ENCODE measurements around the gene GRIN1.

The GRIN1 gene

DNA sequence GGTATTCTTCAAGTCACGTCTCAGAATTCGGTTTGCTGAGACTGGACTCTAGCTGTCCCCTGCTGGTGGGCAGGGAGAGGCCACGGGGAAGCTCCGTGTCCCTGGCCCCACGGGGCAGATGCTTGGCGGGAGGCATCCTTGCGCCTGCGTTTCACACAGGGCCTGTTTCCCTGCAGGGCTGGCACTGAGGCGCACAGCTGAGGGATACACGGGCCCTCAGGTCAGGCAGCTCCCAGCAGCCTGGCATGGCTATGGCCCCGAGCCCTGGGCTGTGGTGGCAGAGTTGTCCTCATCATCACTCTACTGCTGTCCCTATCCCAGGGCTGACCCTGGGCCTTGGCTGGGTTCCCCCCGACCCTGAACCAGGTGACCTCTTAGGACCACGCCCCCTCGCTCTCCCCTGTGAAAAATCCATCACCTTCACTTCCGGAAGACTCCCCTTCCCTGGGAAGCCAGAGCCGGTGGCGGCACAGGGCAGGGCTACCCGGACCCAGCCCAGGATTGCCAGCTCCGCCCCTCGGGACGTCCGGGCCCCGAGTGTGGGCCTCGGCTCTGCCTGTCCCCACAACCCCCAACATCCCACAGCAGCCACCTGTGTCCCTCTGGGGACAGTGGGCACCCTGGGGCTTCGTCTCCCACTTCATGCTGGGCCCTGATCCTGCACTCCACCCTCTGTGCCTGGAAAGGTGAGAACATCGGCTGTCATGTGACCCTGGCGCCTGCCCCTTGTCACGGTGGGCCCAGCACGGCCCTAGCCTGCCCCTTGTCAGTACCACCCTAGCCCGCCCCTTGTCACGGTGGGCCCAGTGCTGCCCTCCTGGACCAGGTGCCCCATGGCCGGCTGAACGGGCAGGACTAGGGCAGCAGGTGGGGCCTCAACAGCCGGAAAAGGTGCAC, 29.5 kb upstream of the GRIN1 start:
- peak overlapping the region; percentile 65 for H3K27ac ChIP-seq
- TF ChIP-seq, protein P1, sequence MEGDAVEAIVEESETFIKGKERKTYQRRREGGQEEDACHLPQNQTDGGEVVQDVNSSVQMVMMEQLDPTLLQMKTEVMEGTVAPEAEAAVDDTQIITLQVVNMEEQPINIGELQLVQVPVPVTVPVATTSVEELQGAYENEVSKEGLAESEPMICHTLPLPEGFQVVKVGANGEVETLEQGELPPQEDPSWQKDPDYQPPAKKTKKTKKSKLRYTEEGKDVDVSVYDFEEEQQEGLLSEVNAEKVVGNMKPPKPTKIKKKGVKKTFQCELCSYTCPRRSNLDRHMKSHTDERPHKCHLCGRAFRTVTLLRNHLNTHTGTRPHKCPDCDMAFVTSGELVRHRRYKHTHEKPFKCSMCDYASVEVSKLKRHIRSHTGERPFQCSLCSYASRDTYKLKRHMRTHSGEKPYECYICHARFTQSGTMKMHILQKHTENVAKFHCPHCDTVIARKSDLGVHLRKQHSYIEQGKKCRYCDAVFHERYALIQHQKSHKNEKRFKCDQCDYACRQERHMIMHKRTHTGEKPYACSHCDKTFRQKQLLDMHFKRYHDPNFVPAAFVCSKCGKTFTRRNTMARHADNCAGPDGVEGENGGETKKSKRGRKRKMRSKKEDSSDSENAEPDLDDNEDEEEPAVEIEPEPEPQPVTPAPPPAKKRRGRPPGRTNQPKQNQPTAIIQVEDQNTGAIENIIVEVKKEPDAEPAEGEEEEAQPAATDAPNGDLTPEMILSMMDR (conservative IDR thresholded peaks at IDR 0.05): no peak

DNA sequence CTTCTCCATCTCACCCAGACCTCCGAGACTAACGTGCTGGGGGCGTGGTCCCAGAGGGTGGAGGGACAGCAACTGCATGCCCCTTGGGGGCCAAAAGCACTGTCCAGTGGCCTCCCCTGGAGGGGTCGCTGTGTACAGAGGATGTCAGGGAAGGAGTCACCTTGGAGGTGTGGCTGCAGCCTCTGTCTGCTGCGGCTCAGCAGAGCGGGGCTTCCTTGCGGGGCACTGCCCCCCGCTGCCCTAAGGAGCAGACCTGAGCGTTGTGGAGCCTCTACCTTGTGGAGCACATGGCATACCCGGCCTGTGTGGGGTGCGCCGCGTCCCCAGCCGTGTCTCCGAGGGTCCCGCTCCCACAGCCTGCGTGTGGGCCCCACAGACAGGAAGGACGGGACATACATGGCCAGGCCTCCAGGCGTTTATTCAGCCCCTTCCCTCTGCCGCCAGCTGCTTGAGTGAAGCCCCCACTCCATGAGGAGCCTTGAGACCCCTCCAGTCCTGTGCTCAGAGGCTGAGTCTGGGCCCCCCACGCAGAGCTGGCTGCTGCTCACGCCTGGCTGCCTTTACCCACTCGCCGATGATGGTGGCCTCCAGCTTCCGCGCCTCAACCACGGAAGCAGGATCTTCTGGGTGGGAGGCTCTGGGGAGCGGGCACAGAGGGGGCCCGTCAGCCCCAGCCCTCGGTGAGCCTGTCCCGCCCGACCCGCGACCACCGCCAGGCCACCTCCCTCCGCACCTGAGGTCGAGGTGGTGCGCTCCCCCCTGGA, 28.6 kb upstream of the GRIN1 start:
- peak overlapping the region; percentile 65; the same call in 1 of the 2 replicates for H3K27ac ChIP-seq
- TF ChIP-seq, protein P1 (conservative IDR thresholded peaks at IDR 0.05): no peak

DNA sequence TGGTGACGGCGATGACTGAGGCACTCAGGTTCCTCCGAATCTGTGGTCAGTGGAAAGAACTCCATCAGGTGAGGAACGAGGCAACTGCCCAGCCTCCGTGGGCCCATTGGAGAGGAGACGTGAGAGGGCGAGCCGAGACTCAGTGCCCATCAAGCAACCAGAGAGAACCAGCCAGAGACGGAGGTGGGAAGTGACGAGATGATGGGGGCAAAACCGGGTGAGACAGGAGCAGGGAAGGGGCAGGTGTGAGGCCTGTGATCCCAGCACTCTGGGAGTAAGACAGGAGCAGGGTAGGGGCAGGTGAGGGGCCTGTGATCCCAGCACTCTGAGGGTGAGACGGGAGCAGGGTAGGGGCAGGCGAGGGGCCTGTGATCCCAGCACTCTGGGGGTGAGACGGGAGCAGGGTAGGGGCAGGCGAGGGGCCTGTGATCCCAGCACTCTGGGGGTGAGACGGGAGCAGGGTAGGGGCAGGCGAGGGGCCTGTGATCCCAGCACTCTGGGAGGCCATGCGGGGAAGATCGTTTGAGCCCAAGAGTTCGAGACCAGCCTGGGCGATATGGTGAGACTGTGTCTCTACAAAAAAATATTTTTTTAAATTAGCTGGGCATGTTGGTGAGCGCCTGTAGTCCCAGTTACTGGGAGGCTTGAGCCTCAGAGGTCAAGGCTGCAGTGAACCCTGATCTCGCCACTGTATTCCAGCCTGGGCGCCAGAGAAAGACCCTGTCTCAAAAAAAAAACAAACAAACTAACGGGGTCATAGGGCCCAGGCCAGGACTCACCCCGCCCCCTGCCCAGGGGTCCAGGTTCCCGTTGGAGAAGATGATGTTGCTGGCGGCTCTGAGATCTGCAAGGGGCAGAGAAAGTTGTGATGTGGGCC, 27.8 kb upstream of the GRIN1 start:
- TF ChIP-seq, protein P1 (conservative IDR thresholded peaks at IDR 0.05): no peak
- peak overlapping the region; percentile 91; the same call in 1 of the 2 replicates for H3K27ac ChIP-seq

DNA sequence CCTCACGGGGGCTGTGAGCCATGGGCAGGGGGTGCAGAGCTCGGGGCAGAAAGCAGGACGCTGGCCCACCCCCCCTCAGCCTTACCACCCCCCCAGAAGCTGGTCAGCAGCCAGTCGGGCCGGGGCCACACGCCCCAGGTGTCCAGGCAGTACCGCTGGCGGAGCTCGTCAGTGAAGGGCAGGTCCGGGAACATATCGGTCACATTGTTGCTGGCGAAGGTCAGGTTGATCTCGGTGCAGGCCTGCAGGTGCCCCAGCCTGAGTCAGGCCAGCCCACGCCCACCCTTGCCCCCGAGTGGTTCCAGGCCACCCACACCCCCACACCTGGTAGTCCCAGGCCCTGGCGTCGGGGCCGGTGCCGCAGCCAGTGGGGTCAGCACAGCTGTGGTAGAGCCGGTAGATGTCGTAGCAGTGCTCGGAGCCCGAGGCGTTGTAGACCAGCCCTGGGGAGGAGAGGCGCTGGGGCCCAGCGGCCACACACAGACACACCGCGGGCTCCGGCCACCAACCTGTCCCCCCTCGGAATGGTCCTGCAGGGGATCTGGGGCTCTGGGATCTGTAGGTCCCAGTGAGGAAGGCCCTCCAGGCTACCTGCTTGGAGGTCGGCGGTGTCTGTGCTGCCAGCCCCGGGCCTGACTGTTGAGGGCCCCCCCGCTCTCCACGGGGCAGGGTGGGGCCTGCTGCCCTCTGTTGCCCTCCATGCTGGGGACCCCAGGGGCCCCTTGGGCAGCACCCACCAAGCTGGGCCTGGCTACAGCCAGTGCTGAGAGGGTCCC, 27.0 kb upstream of the GRIN1 start:
- peak overlapping the region; percentile 91 for H3K27ac ChIP-seq
- TF ChIP-seq, protein P1 (conservative IDR thresholded peaks at IDR 0.05): no peak

DNA sequence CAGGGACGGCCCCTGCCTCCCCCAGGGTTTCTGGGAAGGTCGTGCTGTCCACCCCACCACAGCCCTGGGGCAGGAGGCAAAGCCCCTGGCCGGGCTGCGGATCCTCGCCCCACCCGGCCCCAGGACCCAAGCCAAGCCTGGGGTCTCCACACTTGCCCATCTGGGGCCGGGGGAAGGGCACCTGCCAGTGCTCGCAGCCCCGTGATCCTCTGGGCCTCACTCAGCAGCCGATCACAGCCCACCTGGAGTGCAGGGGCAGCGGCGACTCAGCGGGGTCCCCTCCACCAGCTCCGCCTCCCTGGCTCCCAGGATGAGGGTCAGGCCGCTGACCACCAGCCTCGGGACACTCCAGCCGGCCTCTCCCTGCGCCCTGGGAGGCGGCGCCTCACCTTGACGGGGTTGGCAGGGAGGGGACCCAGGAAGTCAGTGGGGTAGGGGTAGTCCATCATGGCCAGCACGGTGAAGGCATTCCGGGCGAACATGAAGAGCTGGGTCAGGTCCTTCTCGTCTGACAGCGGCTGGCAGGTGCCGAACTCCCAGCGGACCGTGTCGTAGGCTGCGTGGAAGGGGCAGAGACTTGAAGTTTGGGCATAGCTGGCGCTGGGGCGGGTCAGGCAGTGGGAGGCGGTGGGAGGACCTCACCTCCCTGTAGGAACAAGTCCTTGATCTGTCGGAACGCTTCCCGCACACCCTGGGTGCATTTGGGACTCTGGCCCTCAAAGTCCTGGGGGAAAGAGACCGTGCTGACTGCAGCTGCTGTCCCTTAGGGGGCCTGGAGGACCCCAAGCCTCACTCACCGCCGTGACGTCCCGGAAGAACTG, 26.2 kb upstream of the GRIN1 start:
- H3K27ac ChIP-seq: peak overlapping the region; percentile 91
- TF ChIP-seq, protein P1 (conservative IDR thresholded peaks at IDR 0.05): no peak
